ENCODE measurements around the gene CACNA1G.
A peak's percentile ranks its signal among the peaks of the same experiment; 100 is the strongest.

Gene CACNA1G

GRCh38 chr17:50537721-50538548, 22.6 kb upstream of the CACNA1G start:
- peaks cover 50% of the 10 kb centered on the region for H3K4me1 Mint-ChIP-seq (ENCODE audit: low read depth)
- H3K4me3 Mint-ChIP-seq: no peak overlapping the region
- peaks cover 52% of the 10 kb centered on the region for H3K27me3 Mint-ChIP-seq
- H3K27ac Mint-ChIP-seq: no peak overlapping the region
- no peaks in the 10 kb centered on the region for H3K36me3 Mint-ChIP-seq (ENCODE audit: low read depth)
- intact Hi-C loops (cut with micrococcal nuclease): no loop called here
- no peaks in the 10 kb centered on the region for H3K9me3 Mint-ChIP-seq

GRCh38 chr17:50538549-50539410, 21.7 kb upstream of the CACNA1G start:
- Mint-ChIP-seq H3K4me1 (ENCODE audit: low read depth) (peaks cover 46% of the 10 kb centered on the region), H3K9me3 (no peaks in the 10 kb centered on the region), H3K27me3 (peaks cover 43% of the 10 kb centered on the region), H3K36me3 (ENCODE audit: low read depth) (no peaks in the 10 kb centered on the region), H3K27ac (no peak overlapping the region), H3K4me3 (no peak overlapping the region)
- intact Hi-C loops (cut with micrococcal nuclease): no loop called here

- peaks cover 46% of the 10 kb centered on the region for H3K4me1 Mint-ChIP-seq (ENCODE audit: low read depth)
These were observed 20.6 kb upstream of the CACNA1G start for GRCh38 chr17:50539762-50540559.

DNA sequence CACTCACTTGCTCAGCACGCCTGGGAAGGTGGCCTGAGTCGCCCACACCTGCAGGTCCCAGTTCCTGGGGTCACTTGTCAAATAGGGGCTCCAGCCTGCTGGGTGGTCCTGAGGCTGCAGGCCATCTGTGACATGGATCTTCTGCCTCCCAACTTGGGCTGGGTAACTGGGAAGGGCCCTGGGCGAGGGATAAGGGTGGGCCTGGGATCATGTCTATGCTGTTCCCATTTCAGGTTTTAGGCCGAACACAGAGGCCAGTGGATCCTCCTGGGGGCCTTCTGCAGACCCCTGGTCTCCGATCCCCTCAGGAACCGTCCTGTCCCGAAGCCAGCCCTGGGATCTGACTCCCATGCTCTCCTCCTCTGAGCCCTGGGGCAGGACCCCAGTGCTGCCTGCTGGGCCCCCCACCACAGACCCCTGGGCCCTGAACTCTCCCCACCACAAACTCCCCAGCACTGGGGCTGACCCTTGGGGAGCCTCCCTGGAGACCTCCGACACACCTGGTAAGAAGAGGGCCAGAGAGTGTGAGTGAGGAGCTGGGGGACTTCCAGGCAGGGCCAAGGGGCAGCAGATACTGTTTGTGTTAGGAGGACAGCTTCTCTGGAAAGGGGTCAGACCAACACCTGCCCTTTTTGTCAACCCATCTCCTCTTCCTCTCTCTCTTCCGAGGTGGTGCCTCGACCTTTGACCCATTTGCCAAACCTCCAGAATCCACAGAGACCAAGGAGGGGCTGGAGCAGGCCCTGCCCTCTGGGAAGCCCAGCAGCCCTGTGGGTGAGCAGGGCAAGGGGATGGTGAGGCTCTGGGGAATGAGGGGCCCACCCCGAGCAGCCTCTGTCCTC, 19.7 kb upstream of the CACNA1G start:
- Mint-ChIP-seq H3K27me3 (peaks cover 36% of the 10 kb centered on the region), H3K27ac (peak overlapping the region; percentile 76), H3K36me3 (ENCODE audit: low read depth) (no peaks in the 10 kb centered on the region), H3K9me3 (no peaks in the 10 kb centered on the region), H3K4me1 (ENCODE audit: low read depth) (peaks cover 48% of the 10 kb centered on the region), H3K4me3 (no peak overlapping the region)
- intact Hi-C loops (cut with micrococcal nuclease): no loop called here

More at GRCh38 chr17:50539762-50540559, 20.6 kb upstream of the CACNA1G start:
- Mint-ChIP-seq H3K9me3 (no peaks in the 10 kb centered on the region), H3K27me3 (peaks cover 37% of the 10 kb centered on the region), H3K36me3 (ENCODE audit: low read depth) (no peaks in the 10 kb centered on the region), H3K4me3 (no peak overlapping the region), H3K27ac (no peak overlapping the region)
- intact Hi-C loops (cut with micrococcal nuclease): no loop called here

- Mint-ChIP-seq H3K36me3 (ENCODE audit: low read depth) (no peaks in the 10 kb centered on the region), H3K27ac (peak overlapping the region; percentile 76), H3K4me1 (ENCODE audit: low read depth) (peaks cover 48% of the 10 kb centered on the region), H3K27me3 (peaks cover 34% of the 10 kb centered on the region), H3K9me3 (no peaks in the 10 kb centered on the region), H3K4me3 (peak overlapping the region; percentile 90)
- intact Hi-C loops (cut with micrococcal nuclease): no loop called here
These were observed 19.2 kb upstream of the CACNA1G start for GRCh38 chr17:50541402-50541715.

DNA sequence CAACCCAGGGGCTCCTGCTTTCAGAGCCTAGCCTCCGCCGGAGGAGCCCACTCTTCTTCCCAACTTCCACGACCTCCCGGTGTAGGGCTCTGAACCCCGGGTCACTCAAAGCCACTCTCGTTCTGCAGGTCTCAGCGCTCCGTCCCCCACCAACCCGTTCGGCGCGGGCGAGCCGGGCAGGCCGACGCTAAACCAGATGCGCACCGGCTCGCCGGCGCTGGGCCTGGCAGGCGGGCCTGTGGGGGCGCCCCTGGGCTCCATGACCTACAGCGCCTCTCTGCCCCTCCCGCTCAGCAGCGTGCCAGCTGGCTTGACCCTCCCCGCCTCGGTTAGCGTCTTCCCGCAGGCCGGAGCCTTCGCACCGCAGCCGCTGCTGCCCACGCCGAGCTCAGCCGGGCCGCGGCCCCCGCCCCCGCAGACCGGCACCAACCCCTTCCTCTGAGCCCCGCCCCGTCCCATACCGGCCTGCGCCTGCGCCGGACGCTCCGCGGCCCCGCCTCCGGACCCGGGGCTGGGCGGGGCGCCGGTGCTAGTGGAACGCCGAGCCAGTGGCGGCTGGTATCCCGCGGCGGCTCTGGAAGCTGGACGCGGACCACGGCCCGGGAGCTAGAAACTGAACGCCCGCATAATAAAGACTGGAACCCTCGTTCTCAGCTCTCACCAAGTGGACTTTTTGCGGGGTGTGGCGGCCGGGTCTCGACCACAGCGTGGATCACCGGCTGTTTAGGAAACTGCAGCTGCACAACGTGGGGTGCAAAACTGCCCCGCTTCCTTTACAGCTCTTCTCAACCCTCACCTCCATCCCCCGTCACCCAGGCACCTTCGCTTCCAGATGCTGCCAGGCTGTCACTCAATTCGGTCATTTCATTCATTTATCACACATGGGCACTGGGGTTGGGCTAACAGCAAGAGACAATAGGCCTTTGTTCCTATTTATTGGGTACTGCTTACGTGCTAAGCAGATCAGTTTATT, 18.5 kb upstream of the CACNA1G start:
- Mint-ChIP-seq H3K27me3 (peaks cover 30% of the 10 kb centered on the region), H3K9me3 (no peaks in the 10 kb centered on the region), H3K4me3 (peak overlapping the region; percentile 90), H3K4me1 (ENCODE audit: low read depth) (peaks cover 48% of the 10 kb centered on the region), H3K36me3 (ENCODE audit: low read depth) (no peaks in the 10 kb centered on the region), H3K27ac (peak overlapping the region; percentile 76)
- intact Hi-C loops (cut with micrococcal nuclease): no loop called here

- H3K27ac Mint-ChIP-seq: peak overlapping the region; percentile 76
These were observed 17.4 kb upstream of the CACNA1G start for GRCh38 chr17:50542795-50543774.

DNA sequence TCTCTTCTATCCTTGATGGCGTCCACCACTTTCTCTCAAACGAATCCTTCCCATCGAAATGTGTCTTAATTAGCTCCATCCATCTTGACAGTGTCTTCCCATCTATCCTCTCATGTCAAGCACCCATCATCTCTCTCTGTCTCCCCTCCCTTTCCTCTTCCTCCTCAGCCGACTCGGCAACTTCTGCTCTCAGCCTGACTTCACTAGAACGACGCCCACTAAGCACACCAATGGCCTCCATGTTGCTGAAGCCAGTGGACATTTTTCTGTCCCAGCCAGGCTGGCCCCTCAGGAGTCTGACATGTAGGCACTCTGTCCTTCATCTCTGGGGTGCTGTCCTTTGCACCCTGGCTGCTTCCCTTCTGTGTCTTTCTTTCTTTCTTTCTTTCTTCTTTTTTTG, 16.0 kb upstream of the CACNA1G start:
- Mint-ChIP-seq H3K4me3 (no peak overlapping the region), H3K27me3 (peaks cover 26% of the 10 kb centered on the region), H3K36me3 (ENCODE audit: low read depth) (peaks cover 12% of the 10 kb centered on the region), H3K27ac (peak overlapping the region; percentile 33), H3K9me3 (no peaks in the 10 kb centered on the region), H3K4me1 (ENCODE audit: low read depth) (peaks cover 52% of the 10 kb centered on the region)
- intact Hi-C loops (cut with micrococcal nuclease): no loop called here

More at GRCh38 chr17:50542795-50543774, 17.4 kb upstream of the CACNA1G start:
- Mint-ChIP-seq H3K36me3 (ENCODE audit: low read depth) (no peaks in the 10 kb centered on the region), H3K27me3 (peaks cover 30% of the 10 kb centered on the region), H3K4me1 (ENCODE audit: low read depth) (peaks cover 56% of the 10 kb centered on the region), H3K9me3 (no peaks in the 10 kb centered on the region), H3K4me3 (no peak overlapping the region)
- intact Hi-C loops (cut with micrococcal nuclease): no loop called here

GRCh38 chr17:50545311-50545710, 15.2 kb upstream of the CACNA1G start:
- Mint-ChIP-seq H3K4me1 (ENCODE audit: low read depth) (peaks cover 52% of the 10 kb centered on the region), H3K27me3 (peaks cover 23% of the 10 kb centered on the region), H3K4me3 (no peak overlapping the region), H3K9me3 (no peaks in the 10 kb centered on the region), H3K36me3 (ENCODE audit: low read depth) (peaks cover 20% of the 10 kb centered on the region), H3K27ac (peak overlapping the region; percentile 33)
- intact Hi-C loops (cut with micrococcal nuclease): loop anchor here (5.0 kb wide), 1 partner anchor 162 kb away; the partner anchor contains the start of gene ANKRD40

GRCh38 chr17:50546701-50547034, 13.8 kb upstream of the CACNA1G start:
- H3K9me3 Mint-ChIP-seq: no peaks in the 10 kb centered on the region
- peaks cover 33% of the 10 kb centered on the region for H3K36me3 Mint-ChIP-seq (ENCODE audit: low read depth)
- intact Hi-C loops (cut with micrococcal nuclease): loop anchor here (1.0 to 5.0 kb wide), 5 partner anchors 80 to 296 kb away; partner anchors contain the start of gene ANKRD40
- peak overlapping the region; percentile 81 for H3K4me3 Mint-ChIP-seq
- H3K27me3 Mint-ChIP-seq: peaks cover 15% of the 10 kb centered on the region
- peaks cover 43% of the 10 kb centered on the region for H3K4me1 Mint-ChIP-seq (ENCODE audit: low read depth)
- peak overlapping the region; percentile 83 for H3K27ac Mint-ChIP-seq

DNA sequence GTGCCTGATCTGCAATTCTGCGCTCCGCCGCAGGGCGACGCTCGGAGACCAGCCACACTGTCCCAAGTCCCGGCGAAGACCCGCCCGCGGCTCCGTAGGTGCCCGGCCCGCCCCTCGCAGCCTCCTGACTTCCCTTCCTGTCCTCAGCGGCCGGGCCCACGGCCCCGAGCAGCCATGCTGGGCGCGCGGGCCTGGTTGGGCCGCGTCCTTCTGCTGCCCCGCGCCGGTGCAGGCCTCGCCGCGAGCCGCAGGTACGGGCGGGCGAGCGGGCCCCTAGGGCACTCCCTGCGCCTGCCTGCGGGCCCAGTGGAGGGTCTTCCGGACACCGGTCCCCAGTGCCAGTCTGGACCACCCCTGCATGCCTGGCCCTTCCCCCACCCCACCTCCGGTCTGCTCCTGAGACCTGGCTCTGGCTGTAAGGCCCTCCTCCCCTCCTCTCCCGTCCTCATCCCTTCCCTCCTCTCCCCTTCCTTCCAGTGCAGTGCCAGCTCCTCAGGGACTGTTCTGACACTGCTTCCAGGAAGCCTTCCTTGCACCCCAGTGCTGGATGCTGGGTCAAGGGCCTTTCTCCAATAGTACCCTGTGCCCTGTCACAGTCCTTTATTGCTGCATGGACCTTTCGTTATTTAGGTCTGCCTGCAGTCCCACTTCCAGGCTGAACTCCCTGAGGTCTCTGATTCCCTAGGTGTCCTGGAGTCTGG, 13.3 kb upstream of the CACNA1G start, which contains the start of gene SPATA20:
Gene SPATA20 (plus strand): TSS at position 140 of the 701 bp plus-strand sequence. CDS start 35 bp downstream, at position 175.
- peak within 1 kb of the TSS; percentile 81 for H3K4me3 Mint-ChIP-seq
- intact Hi-C loops (cut with micrococcal nuclease): loop anchor here (1.0 to 5.0 kb wide), 5 partner anchors 80 to 295 kb away; partner anchors contain the start of gene ANKRD40
- peak within 1 kb of the TSS; percentile 83 for H3K27ac Mint-ChIP-seq
- H3K4me1 Mint-ChIP-seq (ENCODE audit: low read depth): peaks cover 39% of the 10 kb centered on the region
- peaks cover 38% of the 10 kb centered on the region for H3K36me3 Mint-ChIP-seq (ENCODE audit: low read depth)
- H3K27me3 Mint-ChIP-seq: peaks cover 14% of the 10 kb centered on the region
- H3K9me3 Mint-ChIP-seq: no peaks in the 10 kb centered on the region

Measured in dendritic cell treated with granulocyte-macrophage colony-stimulating factor and Interleukin-4, amounts not matched to agents 40 ng/mL and 50 ng/mL, for 4 days (primary cell).